HG03159 (cell line): Measurements from ENCODE around the gene HTRA3.

Experiments used
- ATAC-seq: cut with Tn5 transposase; IDR thresholded peaks from one replicate; pipeline ENCODE4 v1.9.1; 2021; ENCODE audit warnings: mild to moderate bottlenecking, moderate library complexity; ENCODE audit not compliant: unreplicated experiment

Gene HTRA3

DNA sequence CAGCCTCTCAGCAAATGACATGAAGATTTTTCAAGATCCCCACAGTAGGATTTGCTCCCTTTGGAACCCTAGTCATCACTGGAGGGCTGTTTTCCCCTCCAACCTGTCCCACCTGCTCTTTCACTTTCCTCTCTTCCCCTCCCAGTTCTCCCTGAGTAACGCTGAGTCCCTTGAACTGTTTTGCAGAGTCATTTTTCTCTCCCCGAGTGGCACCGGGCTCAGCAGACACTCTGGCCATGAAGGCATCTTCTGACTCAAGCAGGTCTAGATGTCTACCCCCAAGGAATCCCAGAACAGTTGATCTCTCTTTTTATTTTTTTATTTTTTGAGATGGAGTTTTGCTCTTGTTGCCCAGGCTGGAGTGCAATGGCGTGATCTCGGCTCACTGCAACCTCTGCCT lies 52.2 kb downstream of the HTRA3 start:
- ATAC-seq = no peak

GRCh38 chr4:8322794-8323704 lies 53.5 kb downstream of the HTRA3 start:
- no peak for ATAC-seq

DNA sequence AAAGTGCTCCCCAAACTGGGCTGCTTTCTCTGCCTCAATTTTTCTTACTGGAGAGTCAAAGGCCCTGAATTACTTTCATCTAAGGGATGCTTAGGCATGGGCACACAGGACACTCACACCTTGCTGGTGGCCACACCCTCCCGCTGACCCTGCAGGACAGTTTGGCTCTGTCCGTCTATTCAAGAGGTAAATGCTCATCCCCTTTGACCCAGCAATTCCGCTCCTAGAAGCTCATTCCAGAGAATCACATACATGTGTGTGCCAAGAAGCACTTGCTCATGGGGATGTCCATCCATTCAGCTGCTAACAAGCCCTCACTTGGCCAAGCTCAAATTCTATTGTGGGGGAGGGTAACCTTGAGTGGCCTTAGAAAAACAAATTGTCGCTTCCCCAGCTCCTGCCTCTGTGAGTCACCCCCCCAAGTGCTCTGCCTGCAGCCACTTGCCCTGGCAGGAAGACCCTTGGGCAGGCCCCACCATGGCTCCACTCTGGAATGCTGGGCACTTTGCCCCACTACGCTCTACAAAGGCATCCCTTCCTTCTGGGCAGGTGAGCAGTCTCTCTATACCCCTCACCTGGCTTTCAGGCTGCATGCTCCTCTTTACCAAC lies 54.5 kb downstream of the HTRA3 start:
- ATAC-seq = no peak

GRCh38 chr4:8324640-8325239 lies 55.2 kb downstream of the HTRA3 start:
- no peak for ATAC-seq

- ATAC-seq = no peak
Measured at GRCh38 chr4:8325291-8325973, 55.9 kb downstream of the HTRA3 start.

- ATAC-seq = no peak
Measured at GRCh38 chr4:8326206-8326605, 56.7 kb downstream of the HTRA3 start.

DNA sequence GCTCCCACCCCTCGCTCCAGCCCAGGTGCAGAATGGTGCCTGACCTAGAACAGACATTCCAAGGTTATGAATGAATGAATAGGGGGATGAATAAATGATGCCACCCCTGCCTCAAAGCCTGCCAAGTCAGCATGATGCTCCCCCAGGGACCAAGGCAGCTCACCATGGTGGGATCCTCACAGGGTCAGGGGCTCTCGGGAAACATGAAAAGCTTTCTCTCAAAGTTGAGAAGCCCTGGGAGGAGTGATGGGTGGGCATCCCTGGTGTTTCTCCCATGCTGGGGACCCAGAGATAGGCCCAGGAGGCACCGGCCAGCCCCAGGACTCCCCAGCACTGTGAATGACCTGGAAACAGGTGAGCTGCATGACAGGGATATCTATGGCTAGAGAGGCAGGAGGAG lies 58.9 kb downstream of the HTRA3 start:
- ATAC-seq = no peak

- ATAC-seq = no peak
Measured at GRCh38 chr4:8328866-8329559, 59.5 kb downstream of the HTRA3 start.

DNA sequence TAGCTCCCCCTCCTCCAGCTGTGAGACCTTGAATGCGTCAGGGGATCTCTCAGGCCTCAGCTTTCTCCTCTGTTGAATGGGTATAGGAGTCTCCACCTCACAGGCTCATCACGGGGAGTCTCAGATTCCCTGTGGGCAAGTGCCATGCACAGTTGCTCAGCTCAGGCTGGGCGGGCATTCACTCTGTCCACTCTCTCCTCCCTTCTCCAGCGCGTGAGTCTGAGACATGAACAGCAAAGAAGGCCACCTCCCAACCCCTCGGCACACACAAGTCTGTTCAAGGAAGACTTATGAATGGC lies 60.0 kb downstream of the HTRA3 start:
- no peak for ATAC-seq

DNA sequence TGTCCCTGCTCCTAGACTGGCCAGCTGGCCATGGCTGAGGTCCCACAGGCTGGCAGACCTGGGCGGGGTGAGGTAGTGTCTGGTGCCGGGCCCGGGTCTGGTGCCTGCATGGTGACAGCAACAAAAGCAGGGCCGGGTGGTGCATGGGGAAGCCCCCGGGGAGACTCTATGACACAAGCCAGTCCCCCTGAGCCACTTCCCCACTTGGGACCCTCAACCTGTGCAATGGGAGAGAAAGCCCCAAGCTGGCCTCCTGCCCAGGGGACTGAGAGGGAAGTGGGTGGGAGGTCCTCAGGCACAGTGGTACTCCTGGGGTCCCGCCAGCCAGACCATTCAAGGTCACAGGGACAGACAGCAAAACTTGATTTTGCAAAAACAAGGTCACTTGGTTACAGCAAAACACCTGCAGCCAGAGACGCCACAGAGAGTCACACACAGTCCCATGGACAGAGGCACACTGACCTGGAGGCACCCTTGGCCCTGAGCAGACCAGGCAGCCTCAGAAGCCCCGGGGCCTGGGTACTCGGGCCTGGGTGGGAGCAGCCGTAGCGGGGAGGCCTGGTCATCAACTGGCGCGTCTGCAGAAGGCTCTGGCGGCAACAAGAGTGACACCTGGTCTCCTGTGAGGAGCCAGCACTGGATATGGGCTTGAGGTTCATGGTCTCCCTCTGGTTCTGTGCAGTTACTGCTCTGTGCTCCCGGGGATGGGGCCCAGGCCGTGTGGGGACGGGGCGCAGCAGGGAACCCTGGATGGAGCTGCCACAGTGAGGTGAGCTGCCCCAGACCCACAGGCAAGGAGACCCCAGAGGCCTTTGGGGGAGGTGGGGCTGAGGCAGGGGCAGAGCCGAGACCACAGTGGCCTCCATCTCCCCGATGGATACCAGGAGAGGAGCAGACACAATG lies 60.6 kb downstream of the HTRA3 start:
- ATAC-seq = no peak

DNA sequence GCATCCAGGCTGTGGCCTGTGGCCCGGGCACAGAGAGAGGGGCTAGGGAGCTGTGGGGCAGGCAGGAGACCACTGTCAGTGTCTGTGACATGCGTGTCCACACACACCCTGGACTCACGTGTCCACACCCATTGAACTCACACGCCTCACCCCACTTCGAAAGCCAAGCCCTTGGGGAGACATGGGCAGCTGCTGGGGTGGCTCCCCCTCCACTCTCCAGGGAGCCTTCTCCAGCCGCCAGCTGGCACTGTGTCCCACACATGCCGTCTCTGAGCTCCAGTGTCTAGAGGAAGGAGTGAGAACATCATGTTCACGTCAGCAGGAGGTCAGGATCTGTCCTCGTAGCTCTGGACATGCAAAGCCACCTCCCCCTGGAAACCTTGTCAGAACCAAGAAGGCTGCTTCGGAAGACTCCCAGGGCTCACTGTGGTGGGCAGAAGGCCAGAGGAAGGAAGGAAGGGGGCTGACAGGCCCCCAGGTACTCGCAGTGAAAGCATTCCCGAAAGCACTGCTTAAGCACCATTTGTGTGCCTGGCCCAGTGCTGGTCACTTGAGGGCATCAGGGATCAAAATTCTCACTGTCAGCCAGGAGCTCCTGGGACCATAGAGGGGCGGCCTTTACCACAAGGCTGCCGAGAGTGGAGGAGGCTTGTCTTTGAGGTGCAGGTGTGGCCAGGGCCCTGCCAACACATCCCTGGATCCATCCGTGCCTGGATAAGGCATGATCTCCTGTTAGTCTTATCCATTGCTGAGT lies 61.4 kb downstream of the HTRA3 start:
- no peak for ATAC-seq

GRCh38 chr4:8331575-8331955 lies 62.0 kb downstream of the HTRA3 start:
- ATAC-seq = no peak

DNA sequence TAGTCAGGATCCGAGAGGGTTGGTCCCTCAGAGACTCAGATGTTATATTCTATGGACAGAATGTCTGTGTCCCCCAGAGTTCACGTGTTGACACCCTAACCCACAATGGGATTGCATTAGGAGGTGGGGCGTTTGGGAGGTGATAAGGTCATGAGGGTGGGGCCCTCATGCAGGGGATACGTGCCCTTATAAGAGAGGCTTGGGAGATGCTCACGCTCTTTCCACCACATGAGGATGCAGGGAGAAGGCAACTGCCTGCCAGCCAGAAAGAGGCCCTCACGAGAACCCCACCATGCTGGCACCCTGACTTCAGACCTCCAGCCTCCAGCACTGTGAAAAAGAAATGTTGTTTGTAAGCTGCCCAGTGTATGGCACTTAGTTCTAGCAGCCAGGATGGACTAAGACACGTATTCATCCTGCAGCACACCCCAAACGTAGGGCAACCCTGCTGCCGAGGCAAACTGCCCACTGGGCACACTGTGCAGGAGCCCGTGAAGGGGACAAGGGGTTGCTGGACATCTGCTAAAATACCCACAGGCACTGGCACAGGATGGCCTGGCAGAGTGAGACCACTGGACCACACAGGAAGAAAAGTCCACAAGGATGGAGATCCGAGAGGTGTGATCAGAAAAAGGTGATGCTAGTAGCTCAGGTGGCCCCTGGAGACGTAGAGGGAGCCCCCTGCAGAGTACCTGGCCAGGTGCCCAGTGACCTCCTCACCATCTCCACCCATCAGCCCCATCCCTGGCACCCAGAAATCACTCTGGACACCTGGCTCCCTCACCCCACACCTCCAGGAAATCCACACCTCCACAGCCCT lies 62.7 kb downstream of the HTRA3 start:
- no peak for ATAC-seq

DNA sequence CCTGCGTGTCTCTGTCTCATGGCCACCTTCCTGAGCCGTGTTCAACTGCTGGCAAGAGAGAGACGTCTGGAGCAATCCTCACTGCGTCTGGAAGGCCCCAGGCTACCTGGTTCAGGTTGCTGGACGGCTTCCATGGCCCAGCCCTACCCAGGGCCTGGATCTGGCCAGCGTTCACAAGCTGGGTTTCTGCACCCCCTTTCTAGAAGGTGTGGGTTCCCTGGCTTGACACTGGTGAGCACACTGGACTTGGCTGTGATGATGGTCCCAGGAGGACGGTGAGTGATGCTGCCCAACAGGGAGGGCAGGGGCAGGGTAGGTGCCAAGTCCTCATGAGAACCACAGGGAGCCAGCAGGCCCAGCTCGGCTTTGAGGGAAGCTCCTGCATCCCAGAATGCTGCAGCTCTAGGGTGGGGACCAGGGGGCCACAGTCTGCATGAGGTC lies 63.4 kb downstream of the HTRA3 start:
- no peak for ATAC-seq

DNA sequence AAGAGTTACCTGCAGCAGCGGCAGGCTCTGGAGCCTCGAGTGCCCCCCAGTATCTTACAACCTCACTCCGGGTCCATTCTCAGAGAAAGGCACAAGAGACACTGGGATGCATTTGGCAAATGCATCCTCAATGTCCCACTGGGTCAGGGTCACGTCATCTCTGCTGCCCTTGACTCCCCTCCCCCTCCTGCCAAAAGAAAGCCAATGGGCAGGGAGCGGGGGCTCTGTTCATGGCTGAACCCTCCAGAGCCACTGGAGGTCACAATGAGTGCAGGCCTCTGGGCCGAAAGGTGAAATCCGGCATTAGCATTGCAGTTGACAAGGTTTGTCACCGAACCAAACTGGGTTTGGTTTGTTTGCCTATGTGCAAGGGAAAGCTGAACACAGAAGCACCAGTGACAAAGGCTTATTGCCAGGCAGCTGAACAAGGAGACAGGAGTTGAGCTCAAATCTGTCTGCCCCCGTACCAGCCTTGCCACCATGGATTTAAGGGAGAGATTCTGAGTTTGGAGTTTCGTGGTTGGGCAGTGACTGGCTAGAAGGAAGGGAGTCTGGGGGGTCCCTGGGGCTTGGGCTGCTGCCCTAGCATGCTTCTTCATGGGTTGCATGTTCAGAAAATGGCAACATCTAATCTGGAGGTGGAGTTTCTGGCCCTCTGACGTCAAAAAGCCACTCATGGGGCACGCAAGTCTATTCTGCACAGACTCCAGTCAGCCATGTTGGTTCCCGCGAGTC lies 64.3 kb downstream of the HTRA3 start:
- ATAC-seq = no peak

DNA sequence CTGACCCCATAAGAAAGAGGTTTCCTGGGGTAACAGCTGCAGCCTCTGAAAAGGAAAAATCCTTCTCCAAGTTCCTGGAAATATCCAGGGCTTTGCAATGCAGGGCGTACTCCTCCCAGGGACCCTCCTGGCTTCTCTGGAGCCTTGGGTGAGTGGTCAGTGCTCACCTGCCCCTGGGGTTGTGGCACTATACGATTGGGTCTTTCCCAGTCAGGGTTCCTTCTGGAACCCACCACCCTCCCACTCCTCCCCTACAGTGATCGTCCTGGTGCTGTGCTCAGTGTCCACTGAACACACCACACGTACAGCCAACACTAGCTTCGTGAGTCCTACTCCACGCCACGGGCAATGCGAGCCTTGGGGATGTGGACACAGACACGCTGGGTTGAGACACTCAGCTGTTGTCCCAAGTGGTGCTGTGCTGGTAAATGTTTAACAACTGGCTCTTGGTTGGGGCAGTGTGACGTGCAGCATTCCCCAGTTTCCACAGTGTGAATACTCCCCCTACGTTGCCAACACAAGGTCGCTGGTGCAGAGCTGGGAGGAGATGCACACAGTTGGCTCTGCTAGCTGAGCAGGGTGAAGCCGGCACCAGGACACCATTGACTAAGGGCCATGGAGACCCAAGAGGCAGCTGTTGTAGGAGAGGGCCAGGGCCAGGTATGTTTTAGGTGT lies 65.4 kb downstream of the HTRA3 start:
- ATAC-seq = no peak

DNA sequence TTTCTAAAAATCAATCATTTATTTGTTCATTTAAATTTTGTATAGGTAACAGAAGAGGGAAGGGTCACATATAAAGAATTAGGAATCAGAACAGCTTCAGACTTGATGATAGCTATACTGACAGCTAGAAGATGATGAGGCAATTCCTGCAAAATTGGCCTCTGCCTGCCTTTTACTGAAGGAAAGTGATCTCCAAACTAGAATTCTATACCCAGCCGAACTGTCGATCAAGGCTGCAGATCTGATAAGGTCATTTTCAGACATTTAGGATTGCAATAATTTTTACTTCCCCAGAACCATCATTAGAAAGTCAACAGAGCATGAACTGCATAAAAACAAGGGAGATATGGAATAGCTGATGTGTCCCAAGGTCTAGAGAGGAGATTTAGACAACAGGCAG lies 66.3 kb downstream of the HTRA3 start:
- ATAC-seq = no peak
